Esophagus muscularis mucosa (tissue), 4 donors: ENCODE data around the gene DMAP1. TPM values are rescaled to one million over a fixed set of nuclear protein-coding genes. Genes with fewer than 3 reads are reported as not detected.

Source experiments
- DNase-seq: peaks from one replicate; pipeline ENCODE4 v3.0.0-alpha.2; 2017; ENCODE audit errors: extremely low spot score
- H3K27ac ChIP-seq, 4 donors: fragments of 200-600 bp; sonication (generic); replicated peaks in 1 of 4; 1 replicate in 3 of 4; 2 replicates in 1 of 4; pipeline ENCODE4 v1.5.1; 2016 to 2019; ENCODE audit warnings: mild to moderate bottlenecking in 1 of 4
- H3K27me3 ChIP-seq, 4 donors: fragments of 200-600 bp; sonication (generic); one replicate each; pipeline versions ENCODE4 v1.5.1 to v1.6.0; 2016 to 2019
- H3K36me3 ChIP-seq, 4 donors: fragments of 200-600 bp; sonication (generic); one replicate each; pipeline ENCODE4 v1.5.1; 2016 to 2019
- H3K4me1 ChIP-seq, 4 donors: fragments of 200-600 bp; sonication (generic); one replicate each; pipeline ENCODE4 v1.5.1; 2016 to 2019
- H3K4me3 ChIP-seq, 4 donors: fragments of 200-600 bp; sonication (generic); 1 replicate in 2 of 4; 2 replicates in 2 of 4; pipeline ENCODE4 v1.5.1; 2016 to 2019; ENCODE audit warnings: mild to moderate bottlenecking in 4 of 4, moderate library complexity in 1 of 4
- H3K9me3 ChIP-seq, 4 donors: fragments of 200-600 bp; sonication (generic); 1 replicate in 3 of 4; 2 replicates in 1 of 4; pipeline ENCODE4 v1.5.1; 2016 to 2019
- CTCF ChIP-seq, 3 experiments: fragments of 200-600 bp in 2 of 3; fragments of 450-650 bp in 1 of 3; sonication (generic) in 2 of 3; IDR thresholded peaks; one replicate each; pipeline ENCODE4 v1.5.1; 2017 to 2019; ENCODE audit warnings: antibody characterized with exemption in 3 of 3, mild to moderate bottlenecking in 2 of 3, moderate library complexity in 1 of 3
- EP300 ChIP-seq: sonication (generic); formaldehyde crosslinking; IDR thresholded peaks from one replicate; pipeline ENCODE4 v1.6.1; 2017; ENCODE audit warnings: antibody characterized with exemption
- POLR2A ChIP-seq: fragments of 450-650 bp; IDR thresholded peaks from one replicate; pipeline ENCODE4 v1.6.1; 2017; ENCODE audit warnings: antibody characterized with exemption, moderate library complexity, mild to moderate bottlenecking, low read depth
- POLR2AphosphoS5 ChIP-seq, 2 donors: sonication (generic); formaldehyde crosslinking; IDR thresholded peaks; one replicate each; pipeline ENCODE4 v1.6.1; 2017; ENCODE audit warnings: antibody characterized with exemption in 2 of 2
- WGBS: methylation state at CpG from one replicate; pipeline ENCODE4 v1.1.5; 2018; 5-methylcytosine and 5-hydroxymethylcytosine counted together
- intact Hi-C: fragments of 100-400 bp; cut with DNase I; formaldehyde crosslinking; loops from one replicate; pipeline ENCODE4 v1.15.1; 2023
- total RNA-seq, 4 donors: library from RNA; depleted of rRNA; stranded (reverse); fragments of >200 nt; gene quantifications; one replicate each; pipeline versions ENCODE4 v1.1.0 to v1.2.1, GENCODE V29; 2016

Gene DMAP1, protein sequence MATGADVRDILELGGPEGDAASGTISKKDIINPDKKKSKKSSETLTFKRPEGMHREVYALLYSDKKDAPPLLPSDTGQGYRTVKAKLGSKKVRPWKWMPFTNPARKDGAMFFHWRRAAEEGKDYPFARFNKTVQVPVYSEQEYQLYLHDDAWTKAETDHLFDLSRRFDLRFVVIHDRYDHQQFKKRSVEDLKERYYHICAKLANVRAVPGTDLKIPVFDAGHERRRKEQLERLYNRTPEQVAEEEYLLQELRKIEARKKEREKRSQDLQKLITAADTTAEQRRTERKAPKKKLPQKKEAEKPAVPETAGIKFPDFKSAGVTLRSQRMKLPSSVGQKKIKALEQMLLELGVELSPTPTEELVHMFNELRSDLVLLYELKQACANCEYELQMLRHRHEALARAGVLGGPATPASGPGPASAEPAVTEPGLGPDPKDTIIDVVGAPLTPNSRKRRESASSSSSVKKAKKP
- total RNA-seq, result 10 to 100 TPM; 24.0 to 34.6 (median 30.4) TPM

DNA sequence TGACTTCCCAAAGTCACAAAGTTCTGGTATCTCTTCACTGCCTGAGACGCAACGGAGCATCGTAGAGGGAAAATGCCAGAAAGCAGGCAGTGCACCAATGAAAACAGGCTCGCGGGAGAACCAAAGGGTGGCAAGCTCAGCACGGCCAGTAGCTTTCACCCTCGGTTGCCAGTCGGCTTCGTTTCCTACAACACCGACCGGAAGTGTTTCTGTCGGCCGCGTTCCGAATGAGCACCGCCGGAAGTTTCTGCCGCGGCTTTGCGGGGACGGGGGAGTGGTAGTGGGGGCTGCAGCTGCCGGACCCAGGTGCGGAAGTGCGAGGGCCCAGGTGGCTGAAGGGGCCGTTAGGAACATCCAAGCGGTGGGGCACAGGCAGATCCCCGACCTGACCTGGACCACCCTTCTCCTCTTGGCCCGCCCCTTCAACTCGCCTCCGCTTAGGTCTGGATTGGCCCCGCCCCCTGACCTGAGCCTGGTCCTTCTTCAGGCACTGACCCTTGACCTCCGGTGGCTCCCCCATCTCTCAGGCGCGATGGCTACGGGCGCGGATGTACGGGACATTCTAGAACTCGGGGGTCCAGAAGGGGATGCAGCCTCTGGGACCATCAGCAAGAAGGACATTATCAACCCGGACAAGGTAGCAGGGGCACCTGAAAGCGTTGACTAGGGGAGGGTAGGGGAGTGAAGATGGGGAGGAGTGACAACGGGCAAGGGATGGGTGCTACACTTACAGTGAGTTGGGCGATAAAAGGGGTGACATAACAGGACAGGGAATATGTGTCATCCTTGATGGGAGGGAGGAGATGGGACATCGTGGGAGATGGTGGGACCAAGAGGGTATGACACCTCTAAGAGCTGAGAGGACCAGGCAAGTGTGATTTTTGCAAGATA lies at the start of gene DMAP1:
Gene DMAP1 (plus strand): TSS at position 250 of the 891 bp plus-strand sequence. CDS start 283 bp downstream, at position 533.
- TF ChIP-seq EP300, result no peak
- TF ChIP-seq CTCF (IDR thresholded peaks at IDR 0.05), result peak in 2 of 3 experiments; percentile 30 to 59
- TF ChIP-seq POLR2AphosphoS5 (IDR thresholded peaks at IDR 0.05), result peak; percentile 61 to 89
- TF ChIP-seq POLR2A, result no peak
- under 1% methylated on average over 23 of the region's 44 CpGs for WGBS

DNA sequence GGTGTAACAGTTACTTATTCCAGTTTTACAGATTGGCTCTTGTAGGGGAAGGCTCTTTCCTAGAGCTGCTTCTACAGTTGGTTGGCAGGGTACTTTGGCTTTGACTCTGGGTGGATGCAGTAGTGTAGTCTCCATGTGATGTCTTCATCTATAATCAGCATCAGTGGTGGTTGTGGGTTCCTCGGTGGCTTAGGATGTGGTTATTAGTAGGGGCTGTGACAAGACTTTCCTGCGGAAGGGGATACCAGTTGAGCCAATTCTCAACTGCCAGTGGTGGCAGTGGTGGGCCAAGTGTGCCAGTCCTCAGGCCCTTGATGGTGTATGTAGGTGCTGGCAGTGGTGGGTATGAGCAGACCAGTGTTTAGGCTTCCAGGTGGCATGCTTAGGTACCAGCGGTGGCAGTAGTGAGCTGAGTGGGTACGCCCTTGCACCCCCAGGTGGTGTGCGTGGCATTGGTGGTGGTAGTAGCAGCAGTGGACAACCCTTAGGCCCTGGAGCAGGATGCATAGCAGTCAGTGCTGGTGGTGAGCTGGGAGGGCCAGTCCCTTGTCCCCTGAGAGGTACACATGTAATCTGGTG lies 44.7 kb upstream of the DMAP1 start:
- intact Hi-C loops, result no loop called here
- Histone ChIP-seq H3K27me3 (peaks cover 0 to 16% (median 0%) of the 10 kb centered on the region in 4 donors), H3K4me1 (no peaks in the 10 kb centered on the region), H3K4me3 (no peak overlapping the region), H3K9me3 (no peaks in the 10 kb centered on the region), H3K27ac (no peak overlapping the region), H3K36me3 (no peaks in the 10 kb centered on the region)
- WGBS, result 97% methylated on average over 3 of the region's 5 CpGs
- no peak for DNase-seq
- TF ChIP-seq POLR2AphosphoS5 (IDR thresholded peaks at IDR 0.05), result no peak
- TF ChIP-seq EP300, result no peak
- no peak for TF ChIP-seq POLR2A
- TF ChIP-seq CTCF (IDR thresholded peaks at IDR 0.05), result no peak

More for the DNA sequence above, at the start of gene DMAP1:
- Histone ChIP-seq H3K4me1 (peaks cover 16 to 33% (median 27%) of the 10 kb centered on the region in 4 donors), H3K27ac (peak within 1 kb of the TSS; percentile 79 to 84 (median 82)), H3K27me3 (no peaks in the 10 kb centered on the region), H3K9me3 (no peaks in the 10 kb centered on the region), H3K4me3 (peak within 1 kb of the TSS; percentile 83 to 98 (median 90)), H3K36me3 (peaks cover 3 to 40% (median 30%) of the 10 kb centered on the region in 4 donors)
- DNase-seq, result peak; percentile 96
- intact Hi-C loops, result loop anchor here (10.0 kb wide), 2 partner anchors 141 to 441 kb away; partner anchors contain the start of gene ERI3

DNA sequence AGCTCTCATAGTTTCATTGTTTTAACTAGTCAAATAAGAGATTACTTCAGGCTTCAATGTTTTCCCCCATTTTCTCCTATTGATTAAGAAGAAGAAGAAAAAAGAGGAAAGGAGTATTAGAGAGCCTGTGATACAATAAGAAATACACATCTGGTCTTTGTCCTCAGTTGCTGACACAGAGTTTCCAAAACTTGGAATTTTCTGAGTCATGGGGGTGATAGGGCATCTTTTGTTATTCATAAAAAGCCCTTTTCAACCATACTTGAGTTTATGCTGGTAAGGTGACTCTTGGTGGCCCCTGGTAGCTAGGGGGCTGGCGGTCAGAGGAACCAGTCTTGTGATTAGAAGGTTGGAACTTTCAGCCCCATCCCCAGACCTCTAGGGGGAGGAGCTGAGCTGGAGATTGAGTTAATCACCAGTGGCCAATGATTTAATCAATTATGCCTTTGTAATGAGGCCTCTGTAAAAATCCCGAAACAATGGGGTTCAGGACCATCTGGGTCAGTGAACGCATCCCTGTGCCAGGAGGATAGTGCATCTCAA lies 42.9 kb upstream of the DMAP1 start:
- TF ChIP-seq POLR2A, result no peak
- no peak for TF ChIP-seq EP300
- no peak for TF ChIP-seq CTCF (IDR thresholded peaks at IDR 0.05)
- no peak for TF ChIP-seq POLR2AphosphoS5 (IDR thresholded peaks at IDR 0.05)
- Histone ChIP-seq H3K9me3 (no peaks in the 10 kb centered on the region), H3K4me3 (no peak overlapping the region), H3K27me3 (peaks cover 0 to 16% (median 0%) of the 10 kb centered on the region in 4 donors), H3K4me1 (no peaks in the 10 kb centered on the region), H3K27ac (no peak overlapping the region), H3K36me3 (no peaks in the 10 kb centered on the region)
- intact Hi-C loops, result no loop called here
- DNase-seq, result no peak
- WGBS, result 100% methylated on average over 3 of the region's 3 CpGs

DNA sequence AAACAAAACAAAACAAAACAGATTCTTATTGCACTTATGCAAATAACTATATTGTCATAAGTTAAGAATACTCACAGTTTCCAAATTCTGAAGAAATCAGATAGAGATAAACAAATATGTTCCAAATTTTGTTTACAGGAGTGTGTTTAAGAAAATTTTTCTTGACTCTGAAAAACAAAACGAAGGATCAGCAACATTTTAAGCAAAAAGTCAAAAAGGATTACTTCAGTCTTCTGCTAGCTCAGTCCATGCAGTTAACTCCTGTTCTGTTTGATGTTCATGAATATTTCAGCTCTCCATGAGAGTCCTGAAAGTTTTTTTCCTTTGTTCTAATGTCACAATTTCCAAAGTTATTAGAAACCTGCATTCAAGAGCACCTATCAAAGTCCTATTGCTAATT lies 38.6 kb upstream of the DMAP1 start:
- Histone ChIP-seq H3K4me1 (no peaks in the 10 kb centered on the region), H3K27me3 (peaks cover 0 to 10% (median 0%) of the 10 kb centered on the region in 4 donors), H3K9me3 (no peaks in the 10 kb centered on the region), H3K4me3 (no peak overlapping the region), H3K36me3 (no peaks in the 10 kb centered on the region), H3K27ac (no peak overlapping the region)
- DNase-seq, result no peak
- no peak for TF ChIP-seq CTCF (IDR thresholded peaks at IDR 0.05)
- TF ChIP-seq POLR2A, result no peak
- TF ChIP-seq POLR2AphosphoS5 (IDR thresholded peaks at IDR 0.05), result no peak
- TF ChIP-seq EP300, result no peak
- intact Hi-C loops, result no loop called here
- WGBS, result 80% methylated on average over 1 of the region's 1 CpG
